Stimulated activated CD4-positive, alpha-beta T cell treated with anti-CD3 and anti-CD28 coated beads, Interleukin-4, amount 100 ng/mL, for 48 hours (primary cell): ENCODE results near the gene ARRB2.
A peak's percentile ranks its signal among the peaks of the same experiment; 100 is the strongest.
"Not testable (repeated sequence)": the region's sequence is repeated elsewhere in the genome, so short reads cannot be mapped to it uniquely, and the experiment has no call there.

Experiments used
- DNase-seq, 2 donors: peaks; one replicate each; pipeline ENCODE4 v3.0.0-alpha.2; 2020; ENCODE audit warnings: low read depth in 2 of 2

ARRB2 gene

DNA sequence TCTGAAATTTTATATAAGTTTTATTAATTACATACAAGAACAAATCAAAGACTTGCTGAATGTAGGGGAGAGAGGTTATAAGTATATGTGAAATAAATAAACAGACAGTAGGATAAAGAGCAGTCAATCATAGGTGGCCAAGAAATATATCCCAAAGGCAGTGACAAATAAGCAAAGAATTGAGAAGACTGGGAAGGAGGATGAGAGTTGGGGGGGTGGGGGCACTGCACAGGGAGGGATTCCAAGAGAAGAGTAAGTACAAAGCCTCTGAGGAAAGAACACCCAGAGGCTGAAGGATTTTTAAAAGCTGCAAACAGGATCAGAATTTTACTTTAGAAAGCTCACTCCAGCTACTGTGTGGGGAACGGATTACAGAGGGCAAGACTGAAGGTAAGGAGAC, 9.3 kb upstream of the ARRB2 start:
- DNase-seq = no peak

DNA sequence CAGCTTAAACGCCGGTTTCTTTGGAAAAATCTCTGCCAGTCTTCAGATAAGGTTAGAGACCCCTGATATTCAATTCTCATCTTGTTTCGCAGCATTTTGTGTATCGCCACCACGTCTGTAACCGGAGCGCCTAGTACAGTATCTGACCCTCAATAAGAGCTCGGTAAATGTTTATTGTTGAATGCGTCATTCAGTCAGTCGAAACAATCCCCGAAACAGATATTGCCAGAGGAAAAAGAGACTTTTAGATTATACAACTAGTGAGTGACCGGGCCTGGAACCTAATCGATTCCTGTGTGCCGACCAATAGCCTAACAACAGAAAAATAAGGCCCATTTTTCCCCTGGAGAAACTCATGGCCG, 7.1 kb upstream of the ARRB2 start:
- DNase-seq = no peak

DNA sequence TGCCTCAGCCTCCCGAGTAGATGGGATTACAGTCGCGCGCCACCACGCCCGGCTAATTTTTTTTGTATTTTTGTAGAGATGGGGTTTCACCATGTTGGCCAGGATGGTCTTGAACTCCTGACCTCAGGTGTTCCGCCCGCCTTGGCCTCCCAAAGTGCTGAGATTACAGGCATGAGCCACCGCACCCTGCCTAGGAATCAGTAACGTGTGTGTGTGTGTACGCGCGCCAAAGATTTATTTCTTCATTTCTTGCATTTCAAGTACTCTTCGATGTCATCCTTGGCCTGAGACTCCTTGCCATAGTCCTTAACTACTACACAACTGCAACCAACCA, 5.9 kb upstream of the ARRB2 start:
- DNase-seq = not testable (repeated sequence)

DNA sequence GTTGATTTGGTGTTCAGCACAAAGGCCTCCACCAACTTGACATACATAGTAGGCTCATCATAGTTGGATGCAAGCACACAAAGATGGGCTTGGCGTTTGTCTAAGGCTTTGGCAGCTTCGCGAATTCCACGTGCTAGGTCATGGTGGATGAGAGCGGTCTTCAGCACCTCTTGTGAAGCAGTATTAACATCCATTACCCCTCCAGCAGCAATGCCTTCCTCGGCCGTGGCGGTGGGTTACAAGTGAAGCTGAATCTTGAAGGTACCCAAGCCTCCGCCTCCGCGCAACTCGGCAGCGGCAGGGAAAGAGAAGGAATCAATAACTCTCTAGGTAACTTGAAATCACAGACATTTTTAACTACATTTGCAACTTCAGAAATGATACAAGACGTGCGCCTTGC, 5.4 kb upstream of the ARRB2 start:
- no peak for DNase-seq

DNA sequence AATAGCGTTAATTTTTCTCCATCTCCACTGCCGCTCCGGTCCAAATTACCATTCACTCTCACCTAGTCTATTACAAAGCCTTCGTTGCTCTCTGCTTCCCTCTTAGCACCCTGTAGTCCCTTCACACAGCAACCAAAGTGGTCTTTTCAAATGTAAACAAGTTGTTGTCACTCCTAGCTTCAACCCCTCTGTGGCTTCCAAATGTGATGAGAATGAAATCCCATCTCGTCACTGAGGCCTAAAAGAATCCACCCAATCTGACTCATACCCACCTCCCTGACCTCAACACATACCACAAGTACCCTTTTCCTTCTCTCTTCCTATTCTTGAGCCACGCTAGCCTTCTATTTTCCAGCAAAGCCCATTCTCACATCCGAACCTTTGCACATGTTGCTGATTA, 4.3 kb upstream of the ARRB2 start:
- DNase-seq = no peak

DNA sequence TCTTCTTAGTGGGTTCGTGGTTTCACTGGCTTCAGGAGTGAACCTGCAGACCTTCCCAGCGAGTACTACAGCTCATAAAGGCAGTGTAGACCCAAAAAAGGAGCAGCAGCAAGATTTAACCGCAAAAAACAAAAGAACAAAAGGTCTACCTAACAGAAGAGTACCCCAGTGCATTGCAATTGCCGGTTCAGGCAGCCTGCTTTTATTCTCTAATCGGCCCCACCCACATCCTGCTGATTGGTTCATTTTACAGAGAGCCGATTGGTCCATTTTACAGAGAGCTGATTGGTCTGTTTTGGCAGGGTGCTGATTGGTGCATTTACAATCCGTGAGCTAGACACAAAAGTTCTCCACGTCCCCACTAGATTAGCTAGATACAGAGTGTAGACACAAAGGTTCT, 2.0 kb upstream of the ARRB2 start:
- DNase-seq = peak; percentile 46 to 57

DNA sequence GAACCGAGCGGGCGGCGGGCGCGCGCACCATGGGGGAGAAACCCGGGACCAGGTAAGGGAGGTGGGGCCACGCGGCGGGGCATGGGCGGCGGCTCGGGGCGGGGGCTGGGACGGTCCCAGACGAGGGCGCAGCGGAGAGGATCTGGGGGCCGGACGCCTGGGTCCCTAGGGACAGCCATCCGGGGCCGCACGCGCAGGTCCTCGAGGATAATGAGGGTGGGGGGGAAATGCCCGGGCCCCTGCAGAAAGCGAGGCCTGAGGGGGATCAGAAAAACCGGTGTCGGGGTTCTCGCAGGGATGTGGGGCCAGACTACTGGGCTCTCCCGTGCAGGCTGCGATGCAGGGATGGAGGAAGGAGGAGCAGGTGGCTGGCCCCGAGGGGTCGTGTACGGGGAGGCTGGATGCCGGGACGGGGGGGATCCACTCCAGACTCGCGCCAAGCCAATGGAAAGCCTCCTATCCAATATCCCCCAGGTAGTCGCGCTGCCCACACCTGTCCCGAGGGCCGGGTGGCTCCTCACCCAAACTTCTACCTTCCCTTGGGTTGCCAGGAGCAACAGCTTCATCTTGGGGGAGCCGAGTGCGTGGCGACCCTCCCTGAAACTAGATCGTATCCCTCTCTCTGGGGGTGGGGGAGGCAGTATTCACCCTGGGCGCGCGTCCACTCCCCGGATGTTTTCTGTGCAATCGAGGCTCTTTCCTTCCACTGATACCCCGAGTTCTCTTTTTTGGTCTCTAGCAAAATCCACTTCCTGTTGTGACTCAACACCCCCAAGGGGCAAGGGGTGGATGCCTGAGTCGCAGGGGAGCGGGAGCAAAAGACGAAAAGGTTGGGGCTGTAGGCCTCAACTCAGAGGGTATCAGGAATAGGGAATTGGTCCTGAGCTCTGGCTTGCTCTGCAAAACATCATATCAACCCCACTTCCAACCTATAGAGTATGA, 532 bp downstream of the ARRB2 start:
- DNase-seq = peak in 1 of 2 donors; percentile 13

DNA sequence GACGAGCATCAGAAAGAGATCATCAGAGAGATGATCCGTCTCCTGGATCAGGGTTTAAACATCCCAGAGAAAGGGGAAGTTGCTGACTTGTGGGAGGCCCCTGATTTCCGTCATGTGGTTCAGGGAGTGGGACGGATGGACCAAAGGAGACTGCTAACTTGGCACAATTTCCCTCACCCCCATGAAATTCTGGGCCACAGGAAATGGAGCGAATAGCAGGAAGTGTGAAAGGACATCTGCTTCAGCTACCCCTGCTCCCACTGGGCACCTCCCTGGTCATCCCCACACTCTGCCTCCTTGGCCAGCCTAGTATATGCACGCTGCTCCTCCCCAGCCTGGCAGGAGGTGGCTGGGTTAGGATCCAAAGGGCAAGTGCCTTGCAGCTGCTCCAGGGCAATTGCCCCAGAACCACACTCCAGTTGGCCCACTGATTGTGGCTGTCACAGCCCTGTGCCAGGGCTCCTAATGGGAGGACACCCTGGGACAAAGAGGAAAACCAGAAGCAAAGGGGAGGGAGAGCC, 1.3 kb downstream of the ARRB2 start:
- no peak for DNase-seq

DNA sequence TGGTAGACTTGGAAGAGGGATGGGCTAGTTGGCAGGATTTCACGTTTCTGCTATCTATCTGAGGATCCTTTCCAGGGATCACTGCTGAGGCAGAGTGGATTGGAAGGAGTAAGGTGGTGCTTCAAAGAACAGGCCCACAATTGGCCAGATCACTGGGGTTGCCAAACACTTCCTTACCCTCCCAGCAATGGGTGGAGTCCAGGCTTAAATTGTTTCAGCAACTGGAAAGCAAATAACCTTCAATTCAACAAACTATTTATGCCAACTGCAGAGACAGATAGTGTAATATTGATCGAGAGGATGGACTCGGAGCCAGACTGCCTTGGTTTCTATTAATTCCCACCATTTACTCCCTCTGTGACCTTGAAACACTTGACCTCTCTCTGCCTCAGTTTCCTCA, 2.1 kb downstream of the ARRB2 start:
- DNase-seq = no peak

DNA sequence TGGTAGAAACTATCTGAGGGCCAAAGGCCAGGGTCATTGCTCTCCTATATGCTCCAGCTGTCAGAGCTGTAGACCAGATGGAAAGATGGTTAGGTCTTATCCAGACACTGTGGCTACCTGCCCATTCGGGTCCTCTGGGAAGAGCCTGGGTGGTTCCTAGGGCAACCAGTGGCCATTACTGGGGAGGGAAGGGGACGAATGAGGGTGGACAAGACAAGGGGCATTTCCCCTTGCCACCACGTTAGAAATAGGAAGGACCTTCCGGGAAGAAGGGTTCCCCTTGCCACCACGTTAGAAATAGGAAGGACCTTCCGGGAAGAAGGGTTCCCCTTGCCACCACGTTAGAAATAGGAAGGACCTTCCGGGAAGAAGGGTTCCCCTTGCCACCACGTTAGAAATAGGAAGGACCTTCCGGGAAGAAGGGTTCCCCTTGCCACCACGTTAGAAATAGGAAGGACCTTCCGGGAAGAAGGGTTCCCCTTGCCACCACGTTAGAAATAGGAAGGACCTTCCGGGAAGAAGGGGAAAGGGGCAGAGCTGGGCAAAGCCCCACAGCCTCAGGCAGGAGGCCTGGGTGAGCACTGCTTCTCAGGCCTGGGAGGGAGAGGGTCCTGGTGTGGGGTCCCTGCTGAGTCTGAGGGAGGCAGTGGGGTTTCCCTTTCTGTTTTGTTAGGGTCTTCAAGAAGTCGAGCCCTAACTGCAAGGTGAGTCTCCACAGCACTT, 4.1 kb downstream of the ARRB2 start:
- not testable (repeated sequence) for DNase-seq

DNA sequence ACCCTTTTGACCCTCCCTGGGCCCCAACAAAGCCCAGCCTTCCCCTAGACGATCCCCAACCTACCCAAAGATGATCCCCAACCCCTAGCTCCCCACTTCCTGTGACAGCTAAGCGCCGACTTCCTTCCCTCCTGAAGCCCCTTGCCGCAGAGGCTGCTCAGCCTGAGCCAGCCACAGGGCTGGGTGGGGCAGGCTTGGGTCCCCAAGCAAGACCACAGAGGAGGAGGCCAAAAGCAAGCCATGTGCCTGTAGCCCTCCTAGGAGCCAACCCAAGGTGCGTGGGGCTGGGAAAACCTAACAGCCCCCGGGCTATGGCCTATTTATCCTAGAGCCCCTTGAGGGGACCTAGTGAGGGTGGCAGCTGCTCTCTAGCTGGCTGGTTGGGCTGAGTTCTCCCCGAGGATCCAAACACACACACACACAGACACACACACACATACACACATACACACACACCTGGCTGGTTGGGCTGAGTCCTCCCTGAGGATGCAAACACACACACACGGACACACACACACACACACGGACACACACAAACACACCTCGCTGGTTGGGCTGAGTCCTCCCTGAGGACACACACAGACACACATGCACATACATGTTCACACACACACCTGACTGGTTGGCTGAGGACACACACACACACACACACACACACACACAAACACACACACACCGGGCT, 4.8 kb downstream of the ARRB2 start:
- DNase-seq = no peak

DNA sequence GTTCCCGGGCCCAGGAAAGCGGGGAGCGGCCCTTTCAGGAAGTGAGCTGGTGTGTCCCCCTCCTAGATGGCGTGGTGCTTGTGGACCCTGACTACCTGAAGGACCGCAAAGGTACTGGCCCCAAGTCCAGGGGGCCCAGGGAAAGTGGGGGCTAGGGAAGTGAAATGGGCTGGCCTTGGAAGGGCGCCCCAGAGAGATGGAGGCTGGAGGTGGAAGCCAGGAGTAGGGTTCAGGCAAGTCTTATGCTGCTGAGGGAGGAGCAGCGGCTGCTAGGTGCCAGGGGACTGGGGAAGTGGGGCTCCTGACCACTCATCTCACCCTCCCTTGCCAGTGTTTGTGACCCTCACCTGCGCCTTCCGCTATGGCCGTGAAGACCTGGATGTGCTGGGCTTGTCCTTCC, 5.6 kb downstream of the ARRB2 start:
- DNase-seq = no peak

DNA sequence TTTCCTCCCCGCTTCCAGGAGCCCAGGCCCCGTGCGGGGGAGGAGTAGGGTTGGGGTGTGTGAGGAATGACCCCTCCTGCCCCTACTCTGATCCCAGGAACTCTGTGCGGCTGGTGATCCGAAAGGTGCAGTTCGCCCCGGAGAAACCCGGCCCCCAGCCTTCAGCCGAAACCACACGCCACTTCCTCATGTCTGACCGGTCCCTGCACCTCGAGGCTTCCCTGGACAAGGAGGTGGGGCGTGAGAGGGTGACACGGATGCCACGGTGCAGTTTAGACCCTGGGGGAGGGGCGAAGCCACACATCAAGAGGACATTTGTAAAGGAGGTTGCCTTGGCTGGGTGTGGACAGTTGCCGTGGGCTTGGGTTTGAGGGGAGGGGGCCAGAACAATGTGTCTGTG, 7.4 kb downstream of the ARRB2 start:
- no peak for DNase-seq

DNA sequence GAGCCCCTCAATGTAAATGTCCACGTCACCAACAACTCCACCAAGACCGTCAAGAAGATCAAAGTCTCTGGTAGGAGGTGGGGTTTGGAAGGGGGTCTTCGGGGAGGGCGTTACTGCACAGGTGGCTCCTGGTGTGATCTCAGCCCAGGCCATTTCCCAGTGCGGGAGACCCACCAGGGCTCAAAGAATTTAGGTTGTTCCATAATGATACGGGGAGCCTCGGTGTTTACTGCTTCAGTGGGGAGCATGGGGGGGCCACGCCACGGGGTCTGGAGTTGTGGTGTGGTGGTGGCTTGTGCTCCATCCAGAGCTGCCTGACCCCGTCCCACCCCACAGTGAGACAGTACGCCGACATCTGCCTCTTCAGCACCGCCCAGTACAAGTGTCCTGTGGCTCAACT, 7.8 kb downstream of the ARRB2 start:
- no peak for DNase-seq

DNA sequence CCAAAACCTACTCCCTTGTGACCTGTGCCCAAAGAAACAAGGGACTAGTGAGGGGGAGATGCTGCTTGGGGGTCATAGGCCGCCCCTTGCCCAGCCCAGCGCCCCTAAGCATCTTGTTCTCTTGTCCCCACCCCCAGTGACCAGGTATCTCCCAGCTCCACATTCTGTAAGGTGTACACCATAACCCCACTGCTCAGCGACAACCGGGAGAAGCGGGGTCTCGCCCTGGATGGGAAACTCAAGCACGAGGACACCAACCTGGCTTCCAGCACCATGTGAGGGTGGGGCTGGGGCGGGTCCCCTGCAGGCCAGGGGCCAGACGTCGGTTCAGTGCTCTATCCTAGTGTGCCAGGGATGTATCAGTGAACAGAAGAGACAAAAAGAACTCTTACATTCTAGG, 8.7 kb downstream of the ARRB2 start:
- no peak for DNase-seq

DNA sequence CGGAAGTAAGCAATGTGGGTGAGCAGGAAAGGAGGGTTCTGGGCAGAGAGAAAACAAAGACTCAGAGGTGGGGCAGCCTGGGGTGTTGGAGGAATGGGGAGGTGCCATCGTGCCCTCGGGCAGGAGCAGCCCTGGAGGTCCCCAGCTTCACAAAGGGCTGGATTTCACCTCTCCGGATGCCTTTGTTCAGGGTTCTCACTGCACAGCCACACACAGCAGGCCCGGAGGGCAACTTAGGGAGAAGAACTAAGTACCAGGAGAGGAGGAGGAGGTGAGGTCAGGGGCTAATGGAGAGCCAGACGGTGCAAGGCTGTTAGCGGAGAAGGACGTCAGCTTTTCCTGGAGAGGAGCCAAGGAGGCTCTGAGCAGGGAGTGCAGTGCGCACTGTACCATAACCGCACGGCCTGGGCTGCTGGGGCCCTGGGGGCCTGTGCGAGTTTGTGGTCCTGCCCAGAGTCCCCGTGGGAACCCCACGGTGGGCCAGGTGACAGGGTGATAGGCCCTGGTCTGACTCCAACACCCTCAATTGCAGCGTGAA, 9.3 kb downstream of the ARRB2 start:
- no peak for DNase-seq

DNA sequence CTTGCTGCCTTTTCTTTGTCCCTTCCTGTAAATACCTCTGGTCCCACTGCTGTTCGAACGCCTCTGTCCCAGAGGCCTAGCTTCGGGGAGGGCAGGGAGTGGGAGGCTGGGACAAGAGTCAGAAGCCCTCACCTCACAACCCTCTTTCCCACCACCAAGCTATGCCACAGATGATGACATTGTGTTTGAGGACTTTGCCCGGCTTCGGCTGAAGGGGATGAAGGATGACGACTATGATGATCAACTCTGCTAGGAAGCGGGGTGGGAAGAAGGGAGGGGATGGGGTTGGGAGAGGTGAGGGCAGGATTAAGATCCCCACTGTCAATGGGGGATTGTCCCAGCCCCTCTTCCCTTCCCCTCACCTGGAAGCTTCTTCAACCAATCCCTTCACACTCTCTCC, 10.4 kb downstream of the ARRB2 start:
- no peak for DNase-seq

DNA sequence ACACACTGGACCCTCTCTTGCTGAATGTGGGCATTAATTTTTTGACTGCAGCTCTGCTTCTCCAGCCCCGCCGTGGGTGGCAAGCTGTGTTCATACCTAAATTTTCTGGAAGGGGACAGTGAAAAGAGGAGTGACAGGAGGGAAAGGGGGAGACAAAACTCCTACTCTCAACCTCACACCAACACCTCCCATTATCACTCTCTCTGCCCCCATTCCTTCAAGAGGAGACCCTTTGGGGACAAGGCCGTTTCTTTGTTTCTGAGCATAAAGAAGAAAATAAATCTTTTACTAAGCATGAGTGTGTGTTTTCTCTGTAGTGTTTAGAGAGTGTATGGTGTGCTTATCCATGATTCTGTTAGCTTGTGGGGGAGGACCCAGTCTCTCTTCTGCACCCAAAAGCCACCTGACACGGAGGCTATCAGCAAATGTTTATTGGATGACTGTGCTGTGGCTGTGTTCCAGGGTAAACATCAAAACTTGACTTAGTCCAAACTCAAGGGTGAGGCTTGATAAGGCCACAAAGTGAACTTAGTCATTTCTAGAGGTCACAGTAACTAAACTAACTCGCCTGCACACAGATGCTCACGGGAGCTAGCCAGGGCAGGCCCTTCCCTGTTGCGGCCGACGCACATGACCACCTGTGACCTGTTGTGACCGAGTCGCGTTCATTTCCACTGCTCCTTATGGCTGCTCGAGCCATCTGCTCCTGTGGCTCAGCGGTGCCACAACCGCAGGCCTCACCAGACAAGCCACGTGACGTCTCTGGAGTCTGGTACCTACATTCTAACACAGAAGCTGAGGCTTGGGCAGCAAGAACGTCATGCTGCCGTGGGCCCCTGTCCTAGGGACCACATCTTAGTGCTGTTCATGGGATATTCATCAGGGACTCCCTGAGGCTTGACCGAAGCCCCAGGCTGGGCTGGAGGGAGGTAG, 11.0 kb downstream of the ARRB2 start:
- DNase-seq = no peak

DNA sequence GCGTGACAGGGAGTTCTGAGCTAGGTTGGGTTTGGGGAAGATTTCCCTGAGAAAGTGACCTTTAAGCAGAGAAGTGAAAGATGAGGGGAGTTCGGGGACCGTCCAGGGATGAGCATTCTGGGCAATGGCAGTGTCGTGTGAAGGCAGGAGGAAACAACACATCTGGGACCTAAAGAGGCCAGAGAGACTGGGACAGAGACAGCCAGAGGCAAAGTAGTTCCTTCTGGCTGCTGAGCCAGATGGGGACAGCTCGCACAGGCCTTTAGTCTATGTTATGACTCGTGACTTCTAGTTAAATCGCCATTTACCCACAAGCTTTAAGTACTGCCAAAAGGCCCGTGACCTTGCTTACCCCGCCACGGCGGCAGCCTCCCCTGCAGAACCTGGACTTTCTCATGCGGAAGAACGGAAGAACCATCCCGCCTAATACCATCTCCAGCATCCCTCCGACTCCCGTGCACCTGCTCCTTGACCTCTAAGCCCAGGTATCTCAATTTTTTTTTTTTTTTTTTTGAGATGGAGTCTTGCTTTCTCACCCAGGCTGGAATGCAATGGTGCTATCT, 12.3 kb downstream of the ARRB2 start:
- DNase-seq = no peak

DNA sequence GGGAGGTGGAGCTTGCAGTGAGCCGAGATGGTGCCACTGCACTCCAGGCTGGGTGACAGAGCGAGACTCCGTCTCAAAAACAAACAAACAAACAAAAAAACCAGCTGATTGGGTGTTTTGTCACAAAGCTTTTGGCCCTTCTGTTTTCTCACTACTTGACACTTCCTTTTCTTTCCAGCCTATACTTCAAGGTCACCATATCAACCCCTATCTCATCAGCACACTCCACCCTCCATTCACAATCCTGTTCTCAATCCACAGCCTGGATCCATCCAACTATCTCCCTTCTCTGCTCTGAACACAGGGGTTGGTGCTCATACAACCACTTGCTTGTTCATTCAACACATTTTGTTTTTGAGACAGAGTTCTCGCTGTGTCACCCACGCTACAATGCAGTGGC, 14.2 kb downstream of the ARRB2 start:
- DNase-seq = no peak
